Muscle of back (tissue), 11 donors: Measurements from ENCODE around the gene LRRFIP1. TPM values are rescaled to one million over a fixed set of nuclear protein-coding genes. Genes with fewer than 3 reads are reported as not detected.
"Not testable (repeated sequence)": the region's sequence is repeated elsewhere in the genome, so short reads cannot be mapped to it uniquely, and the experiment has no call there.

ENCODE experiments used
- DNase-seq, 3 donors: peaks; one replicate each; pipeline versions ENCODE4 v3.0.0 to v3.0.0-alpha.2; 2013
- polyA plus RNA-seq, 10 donors: library from polyadenylated mRNA; unstranded; fragments of 120-200 nt; gene quantifications; one replicate each; pipeline ENCODE4 v1.2.1, GENCODE V29; 2013; ENCODE audit not compliant: insufficient read length in 10 of 10

Gene LRRFIP1
- polyA plus RNA-seq, 10 donors: 95.0 to 194 (median 137) TPM

GRCh38 chr2:237661270-237661669 is 33.9 kb downstream of the LRRFIP1 start:
- no peak for DNase-seq

DNA sequence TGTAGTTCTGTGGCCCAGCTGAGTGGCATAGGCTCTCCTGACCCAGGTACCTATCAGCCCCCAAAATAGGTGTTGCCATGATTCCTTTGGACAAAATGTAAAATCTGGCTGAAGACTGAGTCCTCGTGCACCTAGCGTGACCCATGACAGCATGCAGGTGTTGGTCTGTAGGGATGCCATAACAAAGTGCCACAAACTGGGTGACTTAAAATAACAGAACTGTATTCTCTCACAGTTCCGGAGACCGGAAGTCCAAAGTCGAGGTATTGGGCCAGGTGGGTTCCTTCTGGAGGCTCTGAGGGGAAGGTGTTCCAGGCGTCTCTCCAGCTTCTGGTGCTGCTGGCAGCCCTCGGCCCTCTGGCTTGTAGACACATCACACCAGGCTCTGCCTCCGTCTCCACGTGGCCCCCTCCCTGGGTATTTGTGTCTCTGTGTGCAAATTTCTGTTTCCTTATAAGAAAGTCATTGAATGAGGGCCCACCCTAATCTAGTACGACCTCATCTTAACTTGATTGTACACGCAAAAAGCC is 34.5 kb downstream of the LRRFIP1 start:
- DNase-seq: no peak

GRCh38 chr2:237662671-237663093 is 35.3 kb downstream of the LRRFIP1 start:
- peak; percentile 81 to 93 (median 91) for DNase-seq

GRCh38 chr2:237663517-237664110 is 36.2 kb downstream of the LRRFIP1 start:
- no peak for DNase-seq

- no peak for DNase-seq
These were observed 36.8 kb downstream of the LRRFIP1 start for GRCh38 chr2:237664151-237664550.

DNA sequence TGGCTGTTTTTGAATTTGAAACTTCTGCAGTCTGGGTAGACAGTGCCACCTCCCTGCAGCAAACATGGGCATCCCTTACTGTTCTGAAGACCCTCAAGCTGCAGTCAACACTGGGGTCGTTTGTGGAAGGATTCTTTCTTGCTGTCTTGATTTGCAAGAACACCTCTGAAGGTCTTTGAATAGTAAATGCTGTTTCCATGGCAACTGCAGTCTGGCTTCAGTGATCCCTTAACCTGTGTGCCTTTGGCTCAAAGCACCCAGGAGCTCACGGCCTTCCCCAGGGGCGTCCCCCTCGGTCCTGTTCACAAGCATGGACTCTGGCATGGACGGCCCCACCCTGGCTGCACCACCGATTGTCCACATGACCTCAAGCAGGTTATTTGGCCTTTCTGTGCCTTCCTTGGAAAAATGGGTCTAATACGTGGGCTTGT is 38.3 kb downstream of the LRRFIP1 start:
- DNase-seq: no peak

- DNase-seq: no peak
These were observed 39.2 kb downstream of the LRRFIP1 start for GRCh38 chr2:237666606-237667005.

GRCh38 chr2:237667050-237667576 is 39.7 kb downstream of the LRRFIP1 start:
- DNase-seq: not testable (repeated sequence)

DNA sequence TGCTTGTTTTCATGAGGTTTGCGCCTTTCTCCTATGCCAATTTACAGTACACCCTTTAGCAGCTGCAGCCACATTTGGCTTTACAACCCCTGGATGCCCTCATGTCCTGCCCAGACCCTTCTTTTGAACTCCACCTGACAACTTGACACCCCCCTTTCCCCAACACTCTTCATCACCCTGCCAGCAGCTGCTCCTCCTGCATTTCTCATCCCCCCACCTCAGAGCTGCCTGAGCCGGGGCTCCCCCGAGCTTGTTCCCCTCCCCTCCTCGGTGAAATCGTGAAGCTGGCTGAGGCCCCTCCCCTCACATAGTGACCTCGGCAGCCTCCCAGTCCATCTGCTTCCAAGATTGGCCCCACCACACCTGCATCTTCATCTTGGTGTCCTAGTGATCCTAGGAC is 40.5 kb downstream of the LRRFIP1 start:
- no peak for DNase-seq

- no peak for DNase-seq
These were observed 41.1 kb downstream of the LRRFIP1 start for GRCh38 chr2:237668440-237668839.

DNA sequence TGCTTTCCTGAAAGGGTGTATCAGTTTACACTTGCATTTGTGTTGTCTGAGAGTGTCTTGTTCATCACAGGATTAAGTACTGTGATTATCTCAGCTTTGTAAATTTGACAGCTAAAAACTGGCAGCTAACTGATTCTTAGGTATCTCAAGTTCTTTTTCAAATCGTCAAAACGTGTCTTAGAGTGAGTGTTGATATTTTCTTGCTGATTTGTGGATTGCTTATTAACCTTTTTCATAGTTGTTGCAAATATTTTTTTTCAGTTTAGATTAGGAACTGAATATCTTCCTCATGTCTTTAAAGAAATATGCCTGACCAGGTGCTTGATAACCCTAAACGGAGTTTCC is 41.9 kb downstream of the LRRFIP1 start:
- DNase-seq: no peak

DNA sequence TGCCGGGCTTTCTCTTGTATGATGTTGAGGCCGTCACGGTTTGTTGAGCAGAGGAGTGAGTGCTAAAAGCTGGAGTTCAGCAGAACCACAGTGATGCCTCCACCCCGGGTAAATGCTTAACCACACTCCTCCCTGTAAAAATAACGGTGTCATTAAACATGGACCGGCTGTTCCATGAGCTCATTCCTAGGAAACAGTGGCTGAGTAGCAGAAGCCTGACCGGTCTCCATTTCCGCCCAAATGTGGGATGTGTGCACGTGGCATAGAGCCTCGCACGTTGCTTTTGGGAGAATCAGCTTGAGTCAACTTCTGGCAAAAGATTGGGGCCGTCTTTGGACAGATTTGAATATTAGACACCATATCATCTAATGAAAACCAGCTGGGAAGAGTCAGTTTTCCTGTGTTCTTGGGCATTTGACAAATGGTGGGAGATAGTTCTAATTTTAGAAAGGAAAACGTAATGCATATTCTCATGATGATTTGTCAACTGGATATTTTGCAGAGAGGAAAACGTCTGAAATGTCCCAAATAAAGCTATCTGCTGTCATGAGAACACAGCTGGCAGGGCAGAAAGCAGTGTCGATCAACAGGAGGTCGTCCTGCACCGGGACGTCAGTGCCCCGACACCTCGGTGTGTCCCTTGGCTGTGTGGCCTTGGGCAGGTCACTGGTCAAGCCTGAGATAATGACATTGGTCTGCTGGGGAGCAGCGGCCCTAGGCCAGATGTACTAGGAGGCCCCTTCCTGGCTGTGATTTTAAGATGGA is 42.4 kb downstream of the LRRFIP1 start:
- peak; percentile 95 to 99 (median 97) for DNase-seq

DNA sequence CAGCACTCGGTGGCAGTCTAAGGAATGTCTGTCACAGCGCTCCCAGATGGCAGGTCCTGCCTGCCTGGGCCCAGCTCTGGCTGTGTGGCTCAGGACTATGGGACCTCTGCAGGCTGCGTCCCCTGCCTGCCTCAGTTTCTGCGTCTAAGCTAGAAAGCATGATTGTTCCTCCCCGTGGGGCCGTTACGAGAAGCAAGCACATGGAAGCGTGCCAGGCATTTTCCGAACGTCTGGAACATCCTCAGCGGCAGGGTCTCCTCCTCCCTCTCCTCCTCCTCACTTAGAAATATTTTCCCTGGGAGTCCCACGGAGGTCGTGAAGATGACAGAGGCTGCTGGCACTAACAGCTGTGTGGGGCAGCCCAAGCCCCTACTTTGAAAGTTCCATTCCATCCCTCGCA is 43.3 kb downstream of the LRRFIP1 start:
- peak; percentile 61 to 93 (median 85) for DNase-seq

DNA sequence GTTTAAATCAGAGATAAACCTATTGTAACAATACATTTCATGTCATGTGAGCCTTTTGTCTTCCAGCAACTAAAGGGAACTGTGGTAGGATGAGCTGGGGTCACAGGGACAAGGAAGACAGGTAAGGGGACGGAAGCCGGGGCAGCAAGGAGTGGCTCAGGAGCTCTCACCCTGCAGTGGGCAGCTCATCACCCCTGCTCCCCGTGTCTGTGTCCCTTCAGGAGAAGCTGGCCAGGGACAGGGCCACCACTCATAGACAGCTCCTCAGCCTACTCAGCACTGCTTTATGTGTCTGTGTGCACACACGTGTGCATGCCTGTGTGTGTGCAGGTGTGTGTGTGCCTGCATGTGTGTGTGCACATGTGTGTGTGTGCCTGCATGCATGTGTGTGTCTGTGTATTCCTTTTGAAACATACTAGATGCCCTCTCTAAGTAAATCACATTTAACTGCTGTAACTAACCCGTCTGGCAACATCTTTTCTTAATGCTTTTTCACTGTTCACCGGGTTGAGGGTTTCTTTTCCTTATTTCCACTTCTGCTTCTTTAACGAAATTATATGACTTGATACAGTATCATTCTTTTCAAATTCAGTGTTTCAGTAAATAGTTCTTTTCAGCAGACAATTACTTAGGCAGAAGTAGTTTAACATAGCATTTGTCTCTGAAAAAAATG is 44.2 kb downstream of the LRRFIP1 start:
- DNase-seq: peak in 1 of 3 donors; percentile 30

DNA sequence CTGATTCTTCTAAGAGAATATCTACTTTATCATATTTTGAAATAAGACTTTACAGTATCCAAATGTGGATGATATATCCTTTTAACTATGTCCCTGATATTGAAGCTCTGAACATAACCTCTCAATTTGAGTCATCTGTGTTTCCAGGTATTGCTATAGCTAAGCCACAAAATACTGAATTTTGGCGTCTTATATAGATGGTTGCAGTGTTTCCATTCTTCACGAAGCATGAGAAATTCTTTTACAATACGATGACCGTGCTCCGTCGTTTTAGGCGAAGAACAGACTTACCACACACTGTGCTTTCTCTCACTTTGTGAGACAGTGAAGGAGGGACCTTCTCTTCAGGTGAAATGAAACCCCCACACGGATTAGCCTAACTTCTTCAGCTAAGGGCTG is 45.3 kb downstream of the LRRFIP1 start:
- no peak for DNase-seq

- peak in 1 of 3 donors; percentile 74 for DNase-seq
These were observed 46.0 kb downstream of the LRRFIP1 start for GRCh38 chr2:237673130-237674001.

- DNase-seq: peak; percentile 66 to 92 (median 80)
These were observed 47.4 kb downstream of the LRRFIP1 start for GRCh38 chr2:237674731-237675276.

GRCh38 chr2:237675316-237675715 is 47.9 kb downstream of the LRRFIP1 start:
- no peak for DNase-seq

- DNase-seq: no peak
These were observed 53.5 kb downstream of the LRRFIP1 start for GRCh38 chr2:237680702-237681478.

DNA sequence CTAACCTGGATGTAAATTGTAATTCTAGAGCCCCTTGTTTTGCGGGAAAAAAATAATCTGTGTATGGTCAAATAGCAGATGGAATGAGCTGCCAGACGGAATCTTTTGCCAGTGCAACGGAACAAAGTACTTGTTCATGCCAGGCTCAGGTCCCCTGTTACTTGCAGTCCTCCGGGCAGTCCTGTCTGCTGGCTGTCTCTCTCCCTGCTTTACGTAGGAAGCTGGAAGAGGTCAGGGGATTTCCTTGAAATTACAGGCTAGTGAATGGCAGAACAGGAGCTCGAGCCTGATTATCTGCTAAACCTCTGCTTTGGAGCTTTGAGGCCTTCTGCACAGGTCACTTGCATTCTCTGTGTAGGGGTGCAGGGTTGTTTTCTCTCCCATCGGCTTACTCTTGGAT is 54.8 kb downstream of the LRRFIP1 start:
- peak in 1 of 3 donors; percentile 36 for DNase-seq
